OCI-LY3 (cell line): ENCODE measurements around the gene MFNG.

ENCODE experiments used
- H2AFZ ChIP-seq: fragments of 200-600, 300-600 bp; shearing (Covaris generic); 2 replicates; pipeline ENCODE4 v1.6.0; 2014; ENCODE audit warnings: antibody characterized with exemption, low read depth, low read length
- H3K27ac ChIP-seq: fragments of 200-600, 300-600 bp; sonication (generic); 2 replicates; pipeline ENCODE4 v1.5.1; 2014; ENCODE audit warnings: mild to moderate bottlenecking, low read length, moderate library complexity, mixed read lengths
- H3K27me3 ChIP-seq: fragments of 200-600, 300-600 bp; sonication (generic); 2 replicates; pipeline ENCODE4 v1.6.1; 2014; ENCODE audit warnings: low read depth, low read length, mixed read lengths
- H3K36me3 ChIP-seq: fragments of 200-600, 300-600 bp; sonication (generic); replicated peaks from 2 replicates; pipeline ENCODE3; 2014; ENCODE audit warnings: low read depth, low read length, mixed read lengths
- H3K4me1 ChIP-seq: fragments of 300-600, 200-600 bp; sonication (generic); 2 replicates; pipeline ENCODE4 v1.6.1; 2014; ENCODE audit warnings: low read length, mixed read lengths
- H3K4me2 ChIP-seq: fragments of 200-600, 300-600 bp; sonication (generic); 2 replicates; pipeline ENCODE4 v1.6.1; 2014; ENCODE audit warnings: low read length, mixed read lengths
- H3K4me3 ChIP-seq: fragments of 300-600, 200-600 bp; sonication (generic); 2 replicates; pipeline ENCODE4 v1.5.1; 2014; ENCODE audit warnings: antibody characterized with exemption, mild to moderate bottlenecking, low read length, moderate library complexity
- H3K79me2 ChIP-seq: fragments of 300-600, 200-600 bp; shearing (Covaris generic); 2 replicates; pipeline ENCODE4 v1.6.1; 2014; ENCODE audit warnings: mild to moderate bottlenecking, low read length, mixed read lengths
- H3K9ac ChIP-seq: fragments of 300-600, 200-600 bp; shearing (Covaris generic); 2 replicates; pipeline ENCODE4 v1.6.0; 2014; ENCODE audit warnings: mild to moderate bottlenecking, low read length, moderate library complexity
- H3K9me3 ChIP-seq: fragments of 200-600, 300-600 bp; shearing (Covaris generic); 2 replicates; pipeline ENCODE4 v1.6.1; 2014; ENCODE audit warnings: low read length, mixed read lengths; ENCODE audit not compliant: insufficient read depth
- H4K20me1 ChIP-seq: fragments of 200-600, 300-600 bp; sonication (generic); 2 replicates; pipeline ENCODE4 v1.6.1; 2016; ENCODE audit warnings: low read length, mixed read lengths; ENCODE audit not compliant: insufficient read depth
- CTCF ChIP-seq: fragments of 200-600, 300-600 bp; sonication (generic); IDR thresholded peaks from 2 replicates; pipeline ENCODE4 v1.5.1; 2014; ENCODE audit warnings: antibody characterized with exemption, low read length, low read depth
- EZH2phosphoT487 ChIP-seq: fragments of 200-600 bp; shearing (Covaris generic); IDR thresholded peaks from 2 replicates; pipeline ENCODE4 v1.6.1; 2018; ENCODE audit warnings: antibody characterized with exemption, mixed run types, low read depth

Gene MFNG

DNA sequence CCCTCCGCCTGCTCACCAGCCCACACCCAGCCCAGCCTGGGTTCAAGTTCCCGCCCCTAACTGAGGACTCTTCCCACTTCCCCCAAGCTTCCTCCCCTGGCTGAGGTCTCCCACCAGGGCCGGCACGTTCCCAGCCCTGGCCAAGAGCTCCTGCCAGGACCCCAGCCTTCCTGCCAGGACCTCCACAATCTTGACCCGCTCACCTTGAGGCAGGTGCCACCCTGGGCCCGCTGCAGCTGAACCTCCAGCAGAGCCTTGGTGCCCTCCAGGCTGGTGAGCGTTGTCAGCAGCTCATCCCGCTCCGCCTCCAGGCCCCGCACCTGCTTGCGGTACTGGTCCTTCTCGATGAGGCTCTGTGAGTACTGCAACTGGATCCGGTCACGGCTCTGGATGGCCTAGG is 19.8 kb upstream of the MFNG start:
- H3K79me2 ChIP-seq, result no peaks in the 10 kb centered on the region
- no peak overlapping the region for H3K4me3 ChIP-seq
- H2AFZ ChIP-seq, result no peak overlapping the region
- H4K20me1 ChIP-seq, result no peaks in the 10 kb centered on the region
- no peak overlapping the region for H3K27ac ChIP-seq
- H3K9ac ChIP-seq, result no peak overlapping the region
- no peaks in the 10 kb centered on the region for H3K9me3 ChIP-seq
- no peaks in the 10 kb centered on the region for H3K36me3 ChIP-seq
- no peak overlapping the region for H3K4me2 ChIP-seq
- H3K27me3 ChIP-seq, result 0 out of 2 replicates have a peak, but pooled peaks cover 11% of the 10 kb centered on the region
- TF ChIP-seq EZH2phosphoT487 (no peak), CTCF (no peak)
- H3K4me1 ChIP-seq, result no peaks in the 10 kb centered on the region

- H3K36me3 ChIP-seq, result no peaks in the 10 kb centered on the region
- H3K9ac ChIP-seq, result no peak overlapping the region
- no peak overlapping the region for H3K27ac ChIP-seq
- H3K9me3 ChIP-seq, result no peaks in the 10 kb centered on the region
- H2AFZ ChIP-seq, result no peak overlapping the region
- no peak for TF ChIP-seq CTCF
- TF ChIP-seq EZH2phosphoT487, result no peak
- no peaks in the 10 kb centered on the region for H4K20me1 ChIP-seq
- H3K4me3 ChIP-seq, result no peak overlapping the region
- H3K27me3 ChIP-seq, result peaks cover 16% of the 10 kb centered on the region
- H3K79me2 ChIP-seq, result no peaks in the 10 kb centered on the region
- no peaks in the 10 kb centered on the region for H3K4me1 ChIP-seq
- no peak overlapping the region for H3K4me2 ChIP-seq
Measured at GRCh38 chr22:37505565-37505964, 19.4 kb upstream of the MFNG start.

- no peaks in the 10 kb centered on the region for H3K36me3 ChIP-seq
- H3K79me2 ChIP-seq, result no peaks in the 10 kb centered on the region
- TF ChIP-seq EZH2phosphoT487 (no peak), CTCF (no peak)
- no peak overlapping the region for H2AFZ ChIP-seq
- no peak overlapping the region for H3K9ac ChIP-seq
- peaks cover 22% of the 10 kb centered on the region for H3K27me3 ChIP-seq
- no peak overlapping the region for H3K4me2 ChIP-seq
- no peak overlapping the region for H3K27ac ChIP-seq
- H3K9me3 ChIP-seq, result no peaks in the 10 kb centered on the region
- H4K20me1 ChIP-seq, result no peaks in the 10 kb centered on the region
- H3K4me3 ChIP-seq, result no peak overlapping the region
- no peaks in the 10 kb centered on the region for H3K4me1 ChIP-seq
Measured at GRCh38 chr22:37504964-37505363, 18.8 kb upstream of the MFNG start.

DNA sequence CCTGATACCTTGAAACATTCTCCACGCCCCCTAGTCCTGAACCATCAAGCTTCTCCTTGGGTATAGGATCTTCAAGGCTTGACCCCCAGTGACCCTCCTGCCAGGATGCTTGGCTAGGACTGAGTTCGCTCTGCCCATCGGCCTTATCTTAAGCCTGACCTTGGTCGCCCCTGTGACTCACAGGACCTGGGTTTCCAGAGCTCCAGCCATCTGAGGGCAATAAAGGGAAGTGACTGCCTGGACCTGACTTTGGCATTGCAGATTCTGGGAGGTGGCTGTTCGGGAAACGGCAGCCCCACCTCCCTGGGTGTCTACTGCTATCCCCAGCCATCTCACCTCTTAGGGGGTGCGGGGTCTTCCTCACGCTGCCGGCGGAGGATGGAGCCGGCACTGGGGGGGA is 17.7 kb upstream of the MFNG start:
- Histone ChIP-seq H3K79me2 (no peaks in the 10 kb centered on the region), H3K27me3 (peaks cover 32% of the 10 kb centered on the region), H3K36me3 (no peaks in the 10 kb centered on the region), H3K9me3 (no peaks in the 10 kb centered on the region), H3K4me1 (no peaks in the 10 kb centered on the region), H3K4me2 (no peak overlapping the region), H3K4me3 (no peak overlapping the region), H4K20me1 (no peaks in the 10 kb centered on the region), H3K9ac (no peak overlapping the region), H2AFZ (no peak overlapping the region), H3K27ac (no peak overlapping the region)
- TF ChIP-seq CTCF, result no peak
- TF ChIP-seq EZH2phosphoT487, result no peak
